SU-DHL-6 (cell line): ENCODE data around the gene ENTREP3.

Experiments
- CTCF ChIP-seq: fragments of 200-600 bp; sonication (generic); IDR thresholded peaks from one replicate; pipeline ENCODE4 v1.5.1; 2017; ENCODE audit warnings: antibody characterized with exemption, mild to moderate bottlenecking, low read length, moderate library complexity; ENCODE audit not compliant: insufficient read depth, poor library complexity, severe bottlenecking
- EZH2phosphoT487 ChIP-seq: fragments of 200-600 bp; sonication (generic), shearing (Covaris generic); conservative IDR thresholded peaks from 2 replicates; pipeline ENCODE4 v1.6.1; 2018; ENCODE audit warnings: mild to moderate bottlenecking, antibody characterized with exemption, low read length, moderate library complexity, mixed read lengths

GRCh38 chr1:155277902-155278688 lies 22.8 kb upstream of the ENTREP3 start:
- TF ChIP-seq CTCF (no peak), EZH2phosphoT487 (no peak)
